Measurements from ENCODE around the gene MPP3.

The MPP3 gene

GRCh38 chr17:43832168-43832975 is 574 bp downstream of the MPP3 start:
- DNase-seq (ENCODE audit: low spot score), result no peak

DNA sequence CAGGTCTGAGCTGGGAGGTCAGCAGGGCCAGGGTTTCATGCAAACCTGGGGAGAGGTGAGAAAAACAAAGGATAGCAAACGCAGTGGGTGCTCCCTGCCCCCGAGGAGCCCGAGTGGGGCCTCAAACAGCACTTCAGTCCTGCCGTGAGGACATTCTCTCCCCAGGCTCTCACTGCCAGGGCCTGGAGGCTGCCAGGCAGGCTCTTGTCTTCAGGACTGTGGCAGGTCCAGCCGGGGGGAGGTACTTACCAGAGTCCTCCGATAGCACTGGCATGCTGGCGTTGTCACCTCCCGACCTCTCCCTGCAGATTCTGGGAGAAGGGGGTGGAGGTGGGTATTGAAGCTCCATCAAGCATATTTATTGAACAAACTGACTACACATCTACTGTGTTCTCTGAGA is 1.3 kb downstream of the MPP3 start:
- DNase-seq (ENCODE audit: low spot score), result no peak

DNA sequence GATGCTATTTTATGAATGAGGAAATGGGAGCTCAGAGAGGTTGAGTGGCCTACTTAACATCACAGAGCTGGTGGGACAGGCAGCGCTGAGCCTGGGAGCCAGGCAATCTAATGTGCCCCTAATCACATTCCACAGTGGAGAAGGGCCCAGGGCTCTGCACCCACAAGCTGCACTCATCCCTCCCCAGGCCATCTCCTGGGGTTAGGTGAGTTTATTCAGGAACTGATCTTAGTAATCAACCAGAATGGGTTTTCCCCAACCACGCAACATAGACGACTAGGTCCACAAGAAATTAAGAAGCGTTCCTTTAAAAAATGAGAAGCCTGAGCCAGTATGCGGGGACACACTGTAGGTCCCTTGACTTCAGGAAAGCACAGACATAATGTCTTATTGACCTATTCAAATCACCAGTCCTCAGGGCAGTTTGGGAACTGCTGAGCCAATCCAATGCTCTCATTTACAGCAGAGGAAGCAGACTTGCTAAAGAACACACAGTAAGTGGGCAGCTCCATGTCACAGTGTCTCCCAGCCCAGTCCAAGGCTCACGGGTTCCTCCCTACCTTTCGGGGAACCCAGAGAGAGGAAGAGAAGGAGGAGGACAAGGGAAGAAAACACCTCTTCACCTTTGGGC is 2.3 kb downstream of the MPP3 start:
- no peak for DNase-seq (ENCODE audit: low spot score)

DNA sequence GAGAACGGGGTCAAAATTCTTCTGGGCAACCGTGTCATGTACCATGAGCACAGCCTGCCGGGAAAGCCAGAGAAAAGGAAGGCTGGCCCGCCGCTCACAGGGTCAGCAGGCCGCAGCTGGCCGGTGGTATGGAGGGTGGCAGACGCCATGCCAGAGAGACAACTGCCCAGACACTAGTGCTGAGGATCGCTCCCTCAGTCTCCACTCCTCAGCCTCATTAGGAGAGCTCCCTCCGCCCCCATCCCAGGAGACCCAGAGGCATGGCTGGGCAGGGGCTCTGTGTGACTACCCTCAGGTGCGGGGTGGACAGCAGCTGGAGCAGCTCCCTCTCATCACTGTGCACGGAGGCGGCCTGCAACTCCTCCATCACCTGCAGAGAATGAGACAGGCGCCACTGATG is 3.2 kb downstream of the MPP3 start:
- DNase-seq (ENCODE audit: low spot score), result no peak

DNA sequence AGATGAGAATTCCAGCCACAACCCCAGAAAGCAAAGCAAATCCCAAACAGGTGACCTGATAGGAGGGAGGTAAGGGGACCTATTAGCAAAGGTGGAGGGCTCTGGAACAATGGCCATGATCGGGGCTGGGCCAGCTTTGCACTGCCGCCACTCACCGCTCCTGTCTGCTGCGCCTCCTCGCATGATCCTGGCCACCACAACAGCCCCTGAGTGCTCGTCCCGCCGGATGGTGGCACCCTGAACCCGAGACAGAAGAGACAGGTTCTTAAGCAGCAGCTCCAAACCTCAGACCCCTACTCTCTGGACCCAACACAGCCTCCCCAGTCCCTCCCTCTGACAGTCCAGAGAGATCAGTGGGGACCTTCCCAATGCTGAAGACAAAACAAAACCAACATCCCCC is 5.3 kb downstream of the MPP3 start:
- no peak for DNase-seq (ENCODE audit: low spot score)

- no peak for DNase-seq (ENCODE audit: low spot score)
Measured at GRCh38 chr17:43826206-43826605, 6.7 kb downstream of the MPP3 start.

- DNase-seq (ENCODE audit: low spot score), result no peak
Measured at GRCh38 chr17:43825567-43825966, 7.4 kb downstream of the MPP3 start.

DNA sequence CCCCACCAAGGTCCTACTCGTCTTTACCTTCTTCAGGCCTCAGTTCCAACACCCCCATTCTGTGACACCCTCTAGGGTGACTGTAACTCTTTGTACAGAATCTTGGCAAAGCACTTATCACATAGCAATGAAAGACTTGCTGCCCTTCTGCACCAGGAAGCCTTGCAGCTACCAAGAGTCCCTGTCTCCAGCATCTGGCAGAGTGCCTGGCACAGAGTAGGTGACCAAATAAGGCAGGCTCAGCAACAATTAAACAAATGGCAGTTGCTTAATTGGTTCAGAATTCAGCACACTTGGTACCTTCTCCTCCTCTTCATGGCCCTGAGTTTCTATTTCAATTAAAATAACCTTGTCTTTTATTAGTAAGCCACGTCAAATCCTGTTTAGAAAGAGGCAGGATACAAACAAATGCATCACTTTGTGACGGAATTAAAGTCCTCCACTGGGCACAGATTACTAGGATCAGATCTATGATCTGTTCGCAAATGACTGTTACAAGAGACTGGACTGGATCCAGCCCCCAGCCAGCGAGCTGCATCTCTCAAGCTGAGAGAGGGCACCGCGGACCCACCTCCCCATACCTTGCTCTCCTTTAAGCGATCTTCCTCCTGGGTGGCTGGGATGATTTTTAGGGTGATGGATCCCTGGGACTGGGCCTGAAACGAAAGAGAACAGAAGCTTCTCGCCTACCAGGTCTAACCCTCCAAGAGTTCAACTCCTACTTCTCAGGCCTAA is 9.4 kb downstream of the MPP3 start:
- no peak for DNase-seq (ENCODE audit: low spot score)

DNA sequence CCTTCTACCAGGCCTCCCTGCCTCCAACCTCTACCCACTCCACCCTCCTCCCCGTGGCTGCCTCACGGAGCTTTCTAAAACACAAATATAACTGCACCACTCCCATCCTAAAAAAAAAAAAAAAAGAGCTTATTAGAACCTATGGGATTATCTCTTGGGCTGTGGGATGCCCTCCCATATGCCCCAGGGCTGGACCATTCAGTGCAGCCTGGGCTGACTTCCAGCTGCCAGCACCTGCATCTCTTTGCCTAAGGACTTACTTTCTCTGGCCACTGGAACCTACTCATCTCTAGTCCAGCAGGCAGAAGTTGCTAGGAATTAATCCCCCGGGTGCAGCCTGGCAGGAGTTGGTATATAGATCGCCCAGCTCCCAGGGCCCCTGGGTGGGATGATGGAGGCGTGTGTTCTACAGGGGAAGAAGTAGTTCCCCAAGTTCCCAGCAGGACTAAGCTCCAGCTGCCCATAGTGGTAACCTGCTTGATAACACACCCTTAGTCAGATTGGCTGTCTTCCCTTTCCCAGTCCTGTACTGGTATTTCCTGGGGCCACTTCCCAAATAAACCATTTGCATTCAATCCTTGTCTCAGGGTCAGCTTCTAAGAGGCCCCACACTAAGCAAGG is 10.3 kb downstream of the MPP3 start:
- no peak for DNase-seq (ENCODE audit: low spot score)

DNA sequence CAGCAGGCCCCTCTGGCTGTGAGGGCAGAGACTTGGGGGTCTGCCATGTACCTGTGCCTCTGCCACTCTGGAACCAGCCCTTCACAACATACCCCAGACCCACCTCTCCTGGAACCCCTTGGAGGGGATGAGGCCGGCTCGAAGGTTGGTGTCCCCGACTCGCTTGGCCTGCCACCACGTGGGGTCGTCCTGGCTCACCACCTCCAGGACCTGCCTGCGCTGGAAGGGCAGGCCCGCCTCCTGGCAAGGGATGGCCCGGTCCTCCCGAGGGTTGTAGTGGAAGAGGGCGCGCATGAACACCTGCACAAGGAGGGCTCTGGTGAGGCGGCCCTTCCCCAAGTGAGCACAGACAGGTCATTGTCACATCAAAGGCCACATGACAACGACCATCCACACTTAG is 12.2 kb downstream of the MPP3 start:
- no peak for DNase-seq (ENCODE audit: low spot score)

GRCh38 chr17:43818966-43819365 is 14.0 kb downstream of the MPP3 start:
- DNase-seq (ENCODE audit: low spot score), result no peak

- DNase-seq (ENCODE audit: low spot score), result no peak
Measured at GRCh38 chr17:43817826-43818225, 15.1 kb downstream of the MPP3 start.

- no peak for DNase-seq (ENCODE audit: low spot score)
Measured at GRCh38 chr17:43816336-43817320, 16.3 kb downstream of the MPP3 start.

DNA sequence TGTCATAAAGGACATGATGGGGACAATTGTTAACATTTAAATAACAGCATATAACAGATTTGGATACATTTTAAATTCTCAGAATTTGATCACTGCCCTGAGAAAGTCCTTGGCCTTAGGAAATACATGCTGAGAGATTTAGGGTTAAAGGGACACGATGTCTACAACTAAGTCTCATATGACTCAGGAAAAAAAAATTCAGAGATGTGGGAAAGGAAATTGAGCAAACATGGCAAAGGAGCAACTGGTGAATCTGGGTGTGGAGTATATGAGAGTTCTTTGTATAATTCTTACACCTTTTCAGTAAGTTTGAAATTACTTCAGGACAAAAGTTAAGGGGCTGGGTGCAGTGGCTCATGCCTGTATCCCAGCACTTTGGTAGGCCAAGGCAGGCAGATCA is 18.2 kb downstream of the MPP3 start:
- no peak for DNase-seq (ENCODE audit: low spot score)

DNA sequence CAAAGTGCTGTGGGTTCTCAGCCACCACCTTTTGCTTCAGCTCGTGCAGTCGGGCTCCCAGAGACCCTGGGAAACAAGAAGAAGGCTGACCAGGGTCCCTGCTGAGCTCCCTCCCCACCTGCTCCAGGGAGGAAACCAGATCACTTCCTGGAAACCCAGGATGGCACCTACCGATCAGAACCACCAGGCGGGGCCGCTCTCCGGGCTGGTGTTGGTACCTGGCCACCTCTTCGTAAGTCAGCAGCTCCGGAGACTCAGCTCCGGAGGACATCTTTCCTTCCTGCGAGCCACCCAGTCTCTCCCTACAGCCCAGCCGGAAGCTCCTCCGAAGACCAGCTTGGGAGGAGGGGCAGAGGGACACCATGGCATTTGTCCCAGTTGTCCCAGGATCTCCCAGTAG is 18.9 kb downstream of the MPP3 start:
- DNase-seq (ENCODE audit: low spot score), result no peak

- no peak for DNase-seq (ENCODE audit: low spot score)
Measured at GRCh38 chr17:43813386-43813785, 19.6 kb downstream of the MPP3 start.

- no peak for DNase-seq (ENCODE audit: low spot score)
Measured at GRCh38 chr17:43812396-43813265, 20.3 kb downstream of the MPP3 start.

- no peak for DNase-seq (ENCODE audit: low spot score)
Measured at GRCh38 chr17:43810823-43811222, 22.1 kb downstream of the MPP3 start.

GRCh38 chr17:43810226-43810715 is 22.7 kb downstream of the MPP3 start:
- DNase-seq (ENCODE audit: low spot score), result no peak

DNA sequence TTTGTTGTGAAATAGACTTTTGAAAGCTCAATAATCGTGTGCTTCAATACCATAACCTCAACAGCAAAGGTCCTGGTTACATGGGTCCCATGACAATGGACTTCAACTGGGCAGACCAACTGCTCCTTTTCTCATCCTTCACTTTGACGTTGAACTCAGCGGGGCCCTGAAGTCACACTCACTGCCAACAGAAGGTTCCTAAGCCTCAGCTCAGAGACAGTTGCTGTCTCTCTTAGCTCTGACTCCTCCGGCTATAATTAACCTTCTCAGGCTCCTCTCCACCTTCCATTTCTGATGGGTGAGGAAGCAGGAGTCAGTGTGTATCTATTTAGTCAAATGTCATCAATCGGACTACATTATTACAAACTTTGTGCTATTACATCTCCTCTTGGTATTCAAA is 23.8 kb downstream of the MPP3 start:
- DNase-seq (ENCODE audit: low spot score), result no peak
